GM19452 (cell line): ENCODE data around the gene SOST.
A peak's percentile ranks its signal among the peaks of the same experiment; 100 is the strongest.
"Not testable (repeated sequence)": the region's sequence is repeated elsewhere in the genome, so short reads cannot be mapped to it uniquely, and the experiment has no call there.

Experiments used
- ATAC-seq: cut with Tn5 transposase; IDR thresholded peaks from one replicate; pipeline ENCODE4 v1.9.1; 2021; ENCODE audit not compliant: unreplicated experiment

The SOST gene

DNA sequence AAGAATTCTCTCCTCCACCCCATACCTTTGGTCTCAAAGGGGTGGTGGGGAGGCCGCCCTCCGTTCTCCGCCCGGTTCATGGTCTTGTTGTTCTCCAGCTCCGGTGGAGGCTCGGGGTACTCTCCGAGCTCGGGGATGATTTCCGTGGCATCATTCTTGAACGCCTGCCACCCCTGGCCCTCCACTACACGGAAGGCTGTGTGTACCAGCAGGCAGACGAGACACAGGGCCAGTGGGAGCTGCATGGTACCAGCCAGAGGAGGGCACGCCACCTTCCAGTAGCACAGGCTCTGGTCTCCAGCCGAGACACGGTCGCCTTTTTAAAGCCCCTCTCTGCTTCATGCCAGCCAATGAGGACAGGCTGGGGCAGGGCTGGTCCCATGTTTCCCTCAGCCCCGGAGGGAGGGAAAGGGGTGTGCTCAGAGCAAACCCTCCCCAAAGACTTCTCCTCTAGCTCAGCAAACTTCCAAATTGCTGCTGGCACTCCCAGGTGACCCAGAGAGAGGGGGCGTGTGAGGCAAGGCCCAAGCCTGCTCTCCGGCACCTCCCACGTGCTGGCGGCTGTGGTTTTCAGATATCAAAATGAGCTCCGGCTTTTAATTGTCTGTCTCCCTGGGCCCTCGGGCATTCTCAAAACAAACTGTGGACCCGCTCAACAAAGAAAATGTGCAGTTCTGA is at the start of gene SOST:
SOST (minus strand) TSS at position 295 of the 678 bp plus-strand sequence; CDS start at position 245, 50 bp downstream.
- no peak for ATAC-seq

- ATAC-seq, result no peak
Measured at GRCh38 chr17:43808076-43808475, 49.5 kb upstream of the SOST start.

- no peak for ATAC-seq
Measured at GRCh38 chr17:43805117-43805516, 46.5 kb upstream of the SOST start.

DNA sequence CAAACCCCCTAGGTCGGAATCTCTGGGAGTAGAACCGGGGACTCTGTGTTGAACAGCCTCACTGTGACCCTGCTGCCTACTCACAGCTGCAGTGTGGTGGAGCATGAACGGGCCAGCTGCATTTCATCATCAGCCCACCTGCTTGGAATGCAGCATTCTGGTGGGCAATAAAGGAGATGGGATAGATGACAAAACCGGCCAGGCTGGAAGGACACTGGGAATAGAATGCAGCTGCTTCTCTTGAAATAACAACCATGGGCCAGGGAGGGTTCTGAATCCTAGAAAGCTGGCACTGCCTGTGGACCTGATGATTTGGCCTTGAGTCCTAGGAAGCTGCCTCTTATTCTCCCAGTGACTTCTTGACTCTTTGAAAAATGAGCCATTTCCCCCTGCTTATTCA is 45.2 kb upstream of the SOST start:
- no peak for ATAC-seq

DNA sequence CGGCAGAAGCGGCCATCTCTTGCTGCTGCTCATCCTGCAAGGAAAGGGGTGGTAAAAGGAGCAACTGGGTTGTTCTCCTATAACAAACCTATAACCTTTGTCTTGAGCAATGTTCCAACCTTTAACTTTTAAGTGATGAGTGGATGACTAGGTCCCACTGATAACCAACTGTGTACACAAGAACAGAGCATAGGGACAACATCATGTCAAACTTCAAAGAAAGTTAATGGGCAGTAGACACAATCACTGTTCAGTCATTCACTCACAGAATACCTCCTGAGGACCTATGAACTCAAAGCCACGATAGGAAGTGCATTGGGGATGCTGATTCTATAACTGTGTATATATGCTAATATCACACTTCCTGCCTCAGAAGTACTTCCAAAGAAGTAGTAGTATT is 43.3 kb upstream of the SOST start:
- ATAC-seq, result no peak

- ATAC-seq, result no peak
Measured at GRCh38 chr17:43800736-43801135, 42.1 kb upstream of the SOST start.

GRCh38 chr17:43799047-43799446 is 40.5 kb upstream of the SOST start:
- ATAC-seq, result no peak

DNA sequence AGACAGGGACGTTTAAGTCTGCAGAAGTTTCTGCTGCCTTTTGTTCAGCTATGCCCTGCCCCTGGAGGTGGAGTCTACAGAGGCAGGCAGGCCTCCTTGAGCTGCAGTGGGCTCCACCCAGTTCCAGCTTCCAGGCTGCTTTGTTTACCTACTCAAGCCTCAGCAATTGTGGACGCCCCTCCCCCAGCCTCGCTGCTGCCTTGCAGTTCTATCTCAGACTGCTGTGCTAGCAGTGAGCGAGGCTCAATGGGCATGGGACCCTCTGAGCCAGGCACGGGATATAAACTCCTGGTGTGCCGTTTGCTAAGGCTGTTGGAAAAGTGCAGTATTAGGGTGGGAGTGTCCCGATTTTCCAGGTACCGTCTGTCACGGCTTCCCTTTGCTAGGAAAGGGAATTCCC is 39.4 kb upstream of the SOST start:
- not testable (repeated sequence) for ATAC-seq

DNA sequence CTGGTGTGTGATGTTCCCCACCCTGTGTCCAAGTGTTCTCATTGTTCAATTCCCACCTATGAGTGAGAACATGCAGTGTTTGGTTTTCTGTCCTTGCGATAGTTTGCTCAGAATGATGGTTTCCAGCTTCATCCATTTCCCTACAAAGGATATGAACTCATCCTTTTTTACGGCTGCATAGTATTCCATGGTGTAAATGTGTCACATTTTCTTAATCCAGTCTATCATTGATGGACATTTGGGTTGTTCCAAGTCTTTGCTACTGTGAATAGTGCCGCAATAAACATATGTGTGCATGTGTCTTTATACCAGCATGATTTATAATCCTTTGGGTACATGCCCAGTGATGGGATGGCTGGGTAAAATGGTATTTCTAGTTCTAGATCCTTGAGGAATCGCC is 34.1 kb upstream of the SOST start:
- ATAC-seq, result not testable (repeated sequence)

GRCh38 chr17:43791589-43791988 is 33.0 kb upstream of the SOST start:
- no peak for ATAC-seq

DNA sequence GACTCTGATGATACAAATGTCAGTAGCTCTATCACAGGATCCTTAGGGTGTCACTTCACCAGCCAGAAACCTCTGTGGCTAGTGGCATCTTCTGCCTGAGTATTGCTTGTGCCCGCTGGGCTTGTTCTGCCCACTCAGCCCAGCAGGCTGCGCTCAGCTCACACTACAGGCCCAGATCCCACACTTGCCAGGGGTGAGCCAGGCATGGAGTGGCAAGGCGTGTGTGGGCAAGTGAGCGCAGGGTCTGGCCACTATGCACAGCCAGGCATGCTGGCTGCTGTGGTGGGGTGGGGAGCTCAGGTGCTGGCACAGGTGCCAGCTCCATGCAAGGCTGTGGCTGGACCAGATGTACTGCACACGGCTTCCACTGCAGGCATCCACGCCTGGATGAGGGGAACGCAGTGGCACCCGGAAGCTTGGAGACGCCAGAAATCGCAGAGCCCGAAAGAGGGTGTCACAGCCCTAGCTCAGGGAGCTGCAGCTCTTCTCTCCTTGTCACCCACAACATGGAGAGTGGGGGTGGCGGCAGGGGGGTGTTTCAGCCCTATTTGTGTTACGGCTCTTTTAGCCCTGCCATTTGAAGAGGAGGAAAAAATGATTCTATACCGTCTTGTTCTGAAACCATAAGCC is 31.8 kb upstream of the SOST start:
- ATAC-seq, result no peak

- ATAC-seq, result no peak
Measured at GRCh38 chr17:43789482-43789881, 30.9 kb upstream of the SOST start.

GRCh38 chr17:43788540-43788939 is 29.9 kb upstream of the SOST start:
- ATAC-seq, result no peak

- ATAC-seq, result no peak
Measured at GRCh38 chr17:43787728-43788127, 29.1 kb upstream of the SOST start.

- no peak for ATAC-seq
Measured at GRCh38 chr17:43784628-43785101, 26.1 kb upstream of the SOST start.

DNA sequence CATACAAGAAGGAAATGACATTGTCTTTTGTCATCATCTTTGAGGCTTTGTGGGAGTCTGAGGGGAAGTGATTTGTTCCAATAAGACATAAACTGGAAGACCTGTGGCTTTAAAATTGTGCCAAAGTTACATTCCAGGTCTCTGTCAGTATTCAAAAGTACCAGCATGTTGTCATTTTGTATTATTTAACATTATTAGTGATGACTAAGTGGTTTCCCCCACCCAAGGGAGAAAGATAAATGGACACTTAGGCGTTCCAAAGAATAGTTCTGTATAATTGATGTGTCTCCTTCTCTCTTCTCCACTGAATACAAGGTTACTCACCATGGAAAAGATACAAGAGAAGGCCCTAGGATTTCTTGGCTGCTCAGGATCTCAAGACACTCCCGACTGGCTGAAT is 25.5 kb upstream of the SOST start:
- ATAC-seq, result no peak

DNA sequence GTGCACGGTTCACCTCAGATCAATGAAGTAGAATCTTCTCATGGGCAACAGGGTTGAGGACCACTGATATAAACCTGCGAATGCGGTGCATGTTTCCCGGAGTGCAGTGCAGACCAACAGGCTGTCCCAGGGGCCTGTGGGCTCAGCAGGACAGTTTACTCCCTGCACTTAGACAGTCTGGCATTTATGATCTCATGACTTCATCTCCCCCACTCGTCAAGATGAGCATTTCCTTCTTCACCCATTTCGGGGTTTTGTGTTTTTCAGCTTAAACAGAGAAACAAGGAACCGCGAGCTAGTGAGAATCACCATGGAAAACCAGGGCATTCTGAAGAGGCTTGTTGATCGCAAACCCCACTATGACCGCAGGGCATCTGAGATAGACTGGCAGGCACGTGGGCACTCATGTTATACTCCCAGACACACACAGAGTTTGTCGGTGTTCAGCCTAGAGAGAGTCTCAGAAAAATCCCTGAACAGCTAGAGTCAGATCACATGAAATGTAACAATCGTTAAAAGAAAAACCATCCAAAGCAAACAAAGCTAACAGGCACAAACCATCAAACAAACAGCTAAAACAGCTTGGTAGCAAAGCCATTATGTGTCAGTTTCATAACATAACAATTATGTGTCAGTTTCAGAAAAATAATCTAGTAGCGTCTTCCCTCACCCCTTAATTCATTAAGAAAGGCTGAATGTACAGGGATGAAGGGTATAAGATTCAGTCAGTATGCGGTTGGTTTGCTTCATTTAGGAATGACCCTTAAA is 24.5 kb upstream of the SOST start:
- no peak for ATAC-seq

GRCh38 chr17:43780135-43780534 is 21.5 kb upstream of the SOST start, which contains the start of gene CFAP97D1:
CFAP97D1 (plus strand) TSS chr17:43780435; CDS start chr17:43780463, 28 bp downstream.
- no peak for ATAC-seq

DNA sequence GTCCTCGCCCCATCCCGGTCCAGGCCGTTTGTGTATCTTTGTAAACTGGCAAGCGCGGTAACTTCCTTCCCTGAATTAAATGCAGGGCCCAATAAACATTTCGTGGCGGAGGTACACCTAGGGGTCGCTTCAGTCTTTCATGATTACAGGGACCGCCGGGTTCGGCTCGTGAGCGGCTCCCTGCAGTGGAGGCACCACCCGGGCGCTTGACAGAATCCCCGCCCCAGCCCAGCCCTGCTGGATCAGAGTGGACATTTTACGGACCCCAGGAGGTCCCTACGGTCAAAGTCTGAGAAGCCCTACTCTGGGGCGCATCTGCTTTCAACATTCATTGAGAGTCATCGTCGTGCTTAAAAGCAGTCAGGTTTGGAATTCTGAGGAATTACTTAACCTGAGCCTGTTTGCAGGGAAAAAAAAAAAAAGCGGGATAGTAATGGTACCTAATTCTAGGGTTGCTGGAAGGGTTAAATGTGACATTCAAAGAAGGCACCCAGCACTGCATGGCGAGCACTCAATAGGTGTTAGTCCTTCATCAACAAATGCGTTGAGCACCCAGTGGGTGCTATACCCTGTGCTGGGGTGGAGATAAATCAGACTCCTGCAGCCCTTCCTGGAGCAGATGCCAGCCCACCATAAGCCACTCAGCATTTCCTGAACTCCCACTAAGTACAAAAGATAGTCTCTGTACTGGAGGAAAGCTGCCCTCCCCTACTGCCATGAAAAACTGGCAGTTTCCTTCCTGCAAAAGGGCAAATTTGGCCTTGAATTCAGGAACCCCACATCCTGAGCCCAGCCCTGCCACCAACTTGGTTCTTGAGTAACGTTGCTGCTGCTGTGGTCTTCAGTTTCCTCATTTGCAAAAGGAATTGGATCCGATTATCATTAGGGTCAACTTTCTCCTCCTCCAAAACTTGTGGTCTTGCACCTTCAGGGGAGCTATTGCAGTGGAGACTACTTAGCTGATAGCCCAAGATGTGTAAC is 20.8 kb upstream of the SOST start:
- no peak for ATAC-seq

DNA sequence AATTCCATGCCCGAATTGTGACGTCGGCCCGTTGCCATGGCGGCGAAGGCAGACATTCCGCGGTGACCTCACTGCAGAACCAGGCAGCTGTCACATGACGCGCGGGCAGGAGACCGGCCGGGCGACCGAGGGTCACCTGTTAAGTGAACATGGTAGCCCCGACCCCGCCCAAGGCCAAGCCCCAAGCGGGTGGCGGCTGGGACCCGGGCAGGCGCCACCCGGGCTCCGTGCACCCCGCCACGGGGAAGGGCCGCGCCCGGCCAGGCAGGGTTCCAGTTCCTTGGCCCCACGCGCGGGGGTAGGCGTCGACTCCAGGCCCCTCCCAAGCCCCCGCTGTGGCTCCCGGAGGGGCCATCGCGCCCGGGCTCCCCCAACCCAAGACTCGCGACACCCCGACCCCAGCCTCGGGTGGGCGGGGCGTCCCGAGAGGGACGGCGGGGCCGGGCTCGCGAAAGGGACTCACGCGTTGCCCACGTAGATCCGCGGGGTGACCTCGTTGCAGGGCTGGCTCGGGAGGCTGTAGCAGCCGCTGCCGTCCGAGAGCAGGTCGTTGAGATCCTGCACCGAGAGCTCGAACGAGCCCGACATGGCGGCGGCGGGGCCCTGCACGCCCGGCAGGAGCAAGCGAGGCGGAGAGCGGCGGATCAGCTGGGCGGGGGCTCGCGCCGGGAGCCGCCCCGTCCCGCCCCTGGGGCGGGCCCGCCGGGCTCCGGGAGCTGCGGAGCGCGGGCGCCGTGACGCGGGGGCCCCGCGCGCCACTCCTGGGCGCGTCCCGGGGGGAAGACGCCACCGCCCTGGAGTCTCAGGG is 19.9 kb upstream of the SOST start, which contains the start of gene DUSP3:
DUSP3 (minus strand) TSS at position 641 of the 808 bp plus-strand sequence; CDS start at position 588, 53 bp downstream.
- ATAC-seq, result peak; percentile 82
